MM.1S (cell line): ENCODE measurements around the gene BTC.
"Not testable (repeated sequence)": the region's sequence is repeated elsewhere in the genome, so short reads cannot be mapped to it uniquely, and the experiment has no call there.

Source experiments
- DNase-seq: peaks from one replicate; pipeline ENCODE4 v3.0.0-alpha.2; 2015
- H2AFZ ChIP-seq: fragments of 300-600 bp; sonication (generic); 2 replicates; pipeline ENCODE4 v1.6.0; 2016; ENCODE audit warnings: antibody characterized with exemption, low read length
- H3F3A ChIP-seq: fragments of 300-600 bp; sonication (generic); 2 replicates; pipeline ENCODE4 v1.6.1; 2016; ENCODE audit warnings: mild to moderate bottlenecking, antibody characterized with exemption, low read length, moderate library complexity, mixed read lengths; ENCODE audit not compliant: insufficient read depth
- H3K27ac ChIP-seq: fragments of 300-600 bp; sonication (generic); 2 replicates; pipeline ENCODE4 v1.5.1; 2016; ENCODE audit warnings: mild to moderate bottlenecking, low read length
- H3K27me3 ChIP-seq: fragments of 300-600 bp; sonication (generic); replicated peaks from 2 replicates; pipeline ENCODE4 v1.6.0; 2016; ENCODE audit warnings: low read length; ENCODE audit not compliant: insufficient read depth
- H3K36me3 ChIP-seq: fragments of 300-600 bp; sonication (generic); replicated peaks from 2 replicates; pipeline ENCODE4 v1.6.1; 2016; ENCODE audit warnings: mild to moderate bottlenecking, low read length, mixed read lengths; ENCODE audit not compliant: insufficient read depth
- H3K4me1 ChIP-seq: fragments of 300-600 bp; sonication (generic); 2 replicates; pipeline ENCODE4 v1.6.1; 2016; ENCODE audit warnings: low read length, mixed read lengths
- H3K4me2 ChIP-seq: fragments of 300-600 bp; sonication (generic); 2 replicates; pipeline ENCODE4 v1.6.0; 2016; ENCODE audit warnings: low read depth, low read length
- H3K4me3 ChIP-seq: fragments of 300-600 bp; sonication (generic); 2 replicates; pipeline ENCODE4 v1.5.1; 2016; ENCODE audit warnings: low read length, mixed read lengths
- H3K79me2 ChIP-seq: fragments of 300-600 bp; sonication (generic); 2 replicates; pipeline ENCODE4 v1.6.1; 2016; ENCODE audit warnings: mixed run types, low read length, mixed read lengths
- H3K9ac ChIP-seq: fragments of 300-600 bp; sonication (generic); 2 replicates; pipeline ENCODE4 v1.6.1; 2016; ENCODE audit warnings: low read length, mixed read lengths
- H3K9me2 ChIP-seq: fragments of 300-600 bp; sonication (generic); replicated peaks from 2 replicates; pipeline ENCODE4 v1.6.1; 2016; ENCODE audit warnings: mild to moderate bottlenecking, low read length, mixed read lengths; ENCODE audit not compliant: insufficient read depth
- H3K9me3 ChIP-seq: fragments of 300-600 bp; sonication (generic); replicated peaks from 2 replicates; pipeline ENCODE4 v1.6.1; 2016; ENCODE audit warnings: mild to moderate bottlenecking, low read length, mixed read lengths; ENCODE audit not compliant: insufficient read depth
- H4K20me1 ChIP-seq: fragments of 300-600 bp; sonication (generic); 2 replicates; pipeline ENCODE4 v1.6.1; 2016; ENCODE audit warnings: mild to moderate bottlenecking, low read length, moderate library complexity, mixed read lengths; ENCODE audit not compliant: insufficient read depth
- CTCF ChIP-seq: fragments of 300-600 bp; sonication (generic); IDR thresholded peaks from 2 replicates; pipeline ENCODE4 v1.5.1; 2016; ENCODE audit warnings: antibody characterized with exemption, low read length, mixed read lengths
- EZH2 ChIP-seq: fragments of 300-600 bp; sonication (generic); optimal IDR thresholded peaks from 2 replicates; pipeline ENCODE3; 2017; ENCODE audit warnings: low read depth, mild to moderate bottlenecking, antibody characterized with exemption, low read length, mixed read lengths
- EZH2phosphoT487 ChIP-seq: fragments of 300-600 bp; sonication (generic); IDR thresholded peaks from 2 replicates; pipeline ENCODE4 v1.6.1; 2018; ENCODE audit warnings: antibody characterized with exemption, low read length

Gene BTC

GRCh38 chr4:74714611-74715130 lies 79.7 kb downstream of the BTC start:
- no peak overlapping the region for H3K27ac ChIP-seq
- H3K4me2 ChIP-seq = no peak overlapping the region
- no peaks in the 10 kb centered on the region for H3K79me2 ChIP-seq
- no peaks in the 10 kb centered on the region for H4K20me1 ChIP-seq
- H3K9me3 ChIP-seq = no peaks in the 10 kb centered on the region
- TF ChIP-seq EZH2 (no peak), CTCF (no peak), EZH2phosphoT487 (no peak)
- H3K36me3 ChIP-seq = no peaks in the 10 kb centered on the region
- no peak overlapping the region for H2AFZ ChIP-seq
- no peak overlapping the region for H3K9ac ChIP-seq
- H3K4me1 ChIP-seq = peaks cover 13% of the 10 kb centered on the region
- no peaks in the 10 kb centered on the region for H3K9me2 ChIP-seq
- no peak for DNase-seq
- H3K4me3 ChIP-seq = no peak overlapping the region
- peaks cover 14% of the 10 kb centered on the region for H3F3A ChIP-seq
- H3K27me3 ChIP-seq = no peaks in the 10 kb centered on the region

GRCh38 chr4:74708135-74708534 lies 86.2 kb downstream of the BTC start:
- not testable (repeated sequence) for H3K27ac ChIP-seq, H3K9me2 ChIP-seq, H3K4me3 ChIP-seq, H3K4me1 ChIP-seq, H3K79me2 ChIP-seq, H3K9me3 ChIP-seq, H3K27me3 ChIP-seq, H3K36me3 ChIP-seq, H4K20me1 ChIP-seq, H3F3A ChIP-seq, H2AFZ ChIP-seq, H3K4me2 ChIP-seq, DNase-seq, H3K9ac ChIP-seq
